H1 (cell line): ENCODE measurements around the gene CRTC3. TPM values are rescaled to one million over a fixed set of nuclear protein-coding genes. Genes with fewer than 3 reads are reported as not detected.

Experiments used
- CTCF ChIA-PET: fragments of 300-600 bp; sonication (Branson Sonifier 250); formaldehyde crosslinking; loops from one replicate; lab custom pipeline; 2021; ENCODE audit not compliant: partially characterized antibody; lab: Charles Lee
- POLR2A ChIA-PET: fragments of 300-600 bp; sonication (Branson Sonifier 250); formaldehyde crosslinking; loops from one replicate; lab custom pipeline; 2021; ENCODE audit warnings: inconsistent platforms; ENCODE audit not compliant: partially characterized antibody; lab: Charles Lee
- DNase-seq, 2 experiments: peaks; one replicate each; pipeline versions ENCODE4 v3.0.0 to v3.0.0-alpha.2; 2010 to 2022; ENCODE audit warnings: low spot score in 2 of 2, low read depth in 1 of 2, mixed read lengths in 1 of 2
- FAIRE-seq: peaks from 2 replicates; lab custom pipeline; 2011; peaks lifted over from hg19 to GRCh38; lab: Jason Lieb, UNC
- H2AFZ ChIP-seq: 2 replicates; pipeline ENCODE4 v1.8.1; 2012; ENCODE audit warnings: low read length, inconsistent platforms
- H2AK5ac ChIP-seq: 2 replicates; pipeline ENCODE4 v1.6.1; 2013; ENCODE audit warnings: low read depth, low read length
- H2BK120ac ChIP-seq: replicated peaks from 2 replicates; pipeline ENCODE3; 2013; ENCODE audit warnings: low read depth, low read length, inconsistent platforms
- H2BK12ac ChIP-seq: 2 replicates; pipeline ENCODE4 v1.6.1; 2013; ENCODE audit warnings: low read depth, low read length
- H2BK15ac ChIP-seq: 2 replicates; pipeline ENCODE4 v1.6.1; 2013; ENCODE audit warnings: low read length
- H2BK20ac ChIP-seq: 2 replicates; pipeline ENCODE4 v1.6.1; 2013; ENCODE audit warnings: low read length
- H2BK5ac ChIP-seq: 2 replicates; pipeline ENCODE4 v1.6.1; 2013; ENCODE audit warnings: low read depth, low read length
- H3K14ac ChIP-seq: 2 replicates; pipeline ENCODE4 v1.6.1; 2013; ENCODE audit warnings: inconsistent platforms; ENCODE audit not compliant: insufficient read length
- H3K18ac ChIP-seq: 2 replicates; pipeline ENCODE4 v1.6.1; 2013; ENCODE audit warnings: low read length; ENCODE audit errors: extremely low read depth
- H3K23ac ChIP-seq: 2 replicates; pipeline ENCODE4 v1.6.1; 2013; ENCODE audit warnings: inconsistent platforms; ENCODE audit not compliant: insufficient read length
- H3K23me2 ChIP-seq: 2 replicates; pipeline ENCODE4 v1.6.1; 2013; ENCODE audit warnings: low read depth, low read length
- H3K27ac ChIP-seq: 2 replicates; pipeline ENCODE4 v1.6.1; 2011; ENCODE audit warnings: low read depth, low read length, inconsistent platforms
- H3K27me3 ChIP-seq, 4 experiments: replicated peaks in 1 of 4; 1 replicate in 1 of 4; 2 replicates in 3 of 4; pipeline versions ENCODE4 v1.6.1 to v1.8.1; 2011 to 2013; ENCODE audit warnings: low read length in 3 of 4, mild to moderate bottlenecking in 3 of 4, inconsistent platforms in 2 of 4, mixed read lengths in 2 of 4, moderate library complexity in 1 of 4; ENCODE audit not compliant: control insufficient read depth in 3 of 4, insufficient read depth in 3 of 4; ENCODE audit errors: extremely low read depth in 1 of 4
- H3K36me3 ChIP-seq, 4 experiments: 2 replicates each; pipeline versions ENCODE4 v1.6.1 to v1.8.1; 2011 to 2013; ENCODE audit warnings: mild to moderate bottlenecking in 4 of 4, low read length in 3 of 4, moderate library complexity in 2 of 4, control low read depth in 1 of 4, inconsistent platforms in 1 of 4; ENCODE audit not compliant: insufficient read depth in 4 of 4, control insufficient read depth in 2 of 4
- H3K4ac ChIP-seq: replicated peaks from 2 replicates; pipeline ENCODE3; 2013; ENCODE audit warnings: low read length, low read depth, mixed read lengths, inconsistent platforms; ENCODE audit not compliant: insufficient read length
- H3K4me1 ChIP-seq, 4 experiments: replicated peaks in 1 of 4; 1 replicate in 1 of 4; 2 replicates in 3 of 4; pipeline versions ENCODE4 v1.6.1 to v1.8.1; 2011 to 2013; ENCODE audit warnings: low read length in 3 of 4, inconsistent platforms in 2 of 4, mixed read lengths in 1 of 4; ENCODE audit not compliant: insufficient read depth in 4 of 4, control insufficient read depth in 3 of 4
- H3K4me2 ChIP-seq, 2 experiments: 2 replicates each; pipeline versions ENCODE4 v1.6.1 to v1.8.1; 2011 to 2013; ENCODE audit warnings: low read depth in 2 of 2, low read length in 2 of 2, control low read depth in 1 of 2, inconsistent platforms in 1 of 2, mild to moderate bottlenecking in 1 of 2; ENCODE audit not compliant: insufficient read depth in 1 of 2
- H3K4me3 ChIP-seq, 4 experiments: fragments of 200-600, 300-600 bp in 1 of 4; sonication (generic), shearing (Covaris generic), sonication (Bioruptor Twin) in 1 of 4; 2 replicates each; pipeline versions ENCODE4 v1.5.1 to v1.8.1; 2011 to 2016; ENCODE audit warnings: low read length in 4 of 4, low read depth in 3 of 4, control low read depth in 2 of 4, inconsistent platforms in 2 of 4, mild to moderate bottlenecking in 2 of 4, mixed read lengths in 1 of 4, moderate library complexity in 1 of 4; ENCODE audit not compliant: insufficient read depth in 2 of 4; ENCODE audit errors: extremely low read depth in 1 of 4
- H3K56ac ChIP-seq: replicated peaks from 2 replicates; pipeline ENCODE3; 2013; ENCODE audit warnings: low read depth, mild to moderate bottlenecking, mixed read lengths, low read length, inconsistent platforms; ENCODE audit not compliant: insufficient read length
- H3K79me1 ChIP-seq: 2 replicates; pipeline ENCODE4 v1.6.1; 2013; ENCODE audit warnings: low read depth, low read length, control low read depth
- H3K79me2 ChIP-seq, 2 experiments: 2 replicates each; pipeline versions ENCODE4 v1.6.1 to v1.8.1; 2012 to 2013; ENCODE audit warnings: low read length in 2 of 2, mild to moderate bottlenecking in 2 of 2, inconsistent platforms in 1 of 2; ENCODE audit not compliant: insufficient read depth in 2 of 2, control insufficient read depth in 1 of 2
- H3K9ac ChIP-seq, 4 experiments: replicated peaks in 1 of 4; 1 replicate in 1 of 4; 2 replicates in 3 of 4; pipeline versions ENCODE4 v1.6.1 to v1.8.1; 2011 to 2013; ENCODE audit warnings: low read depth in 3 of 4, low read length in 3 of 4, control low read depth in 2 of 4, mild to moderate bottlenecking in 2 of 4, moderate library complexity in 2 of 4, inconsistent platforms in 1 of 4; ENCODE audit errors: extremely low read depth in 1 of 4
- H3K9me3 ChIP-seq, 2 experiments: 2 replicates each; pipeline versions ENCODE4 v1.6.1 to v1.8.1; 2012 to 2013; ENCODE audit warnings: mild to moderate bottlenecking in 2 of 2, moderate library complexity in 2 of 2, control low read depth in 1 of 2, inconsistent platforms in 1 of 2, low read depth in 1 of 2, low read length in 1 of 2, mixed read lengths in 1 of 2; ENCODE audit not compliant: insufficient read depth in 2 of 2
- H4K20me1 ChIP-seq, 2 experiments: replicated peaks in 1 of 2; 2 replicates each; pipeline versions ENCODE3 to v1.8.1; 2011 to 2013; ENCODE audit warnings: inconsistent platforms in 2 of 2, low read length in 2 of 2, mild to moderate bottlenecking in 1 of 2; ENCODE audit not compliant: insufficient read depth in 2 of 2, control insufficient read depth in 1 of 2
- H4K5ac ChIP-seq: 2 replicates; pipeline ENCODE4 v1.6.1; 2013; ENCODE audit warnings: low read length, low read depth, mixed read lengths, inconsistent platforms; ENCODE audit not compliant: insufficient read length
- H4K8ac ChIP-seq: 2 replicates; pipeline ENCODE4 v1.8.0; 2013; ENCODE audit warnings: mild to moderate bottlenecking, moderate library complexity, low read length, inconsistent platforms; ENCODE audit not compliant: insufficient read depth; ENCODE audit errors: extremely low read depth
- H4K91ac ChIP-seq: replicated peaks from 2 replicates; pipeline ENCODE3; 2013; ENCODE audit warnings: low read length, mixed read lengths, inconsistent platforms; ENCODE audit not compliant: insufficient read length
- CTCF ChIP-seq, 3 experiments: IDR thresholded peaks; 1 replicate in 2 of 3; 2 replicates in 1 of 3; pipeline versions ENCODE4 v1.5.1 to v1.6.1; 2011; ENCODE audit warnings: low read length in 3 of 3, mild to moderate bottlenecking in 3 of 3, inconsistent platforms in 2 of 3, low read depth in 1 of 3, moderate library complexity in 1 of 3; ENCODE audit not compliant: insufficient read depth in 1 of 3; ENCODE audit errors: control extremely low read depth in 1 of 3
- GABPA ChIP-seq: IDR thresholded peaks from 2 replicates; pipeline ENCODE4 v1.6.1; 2011; ENCODE audit warnings: mild to moderate bottlenecking, low read length, moderate library complexity, borderline replicate concordance; ENCODE audit not compliant: insufficient read depth
- RAD21 ChIP-seq, 2 experiments: IDR thresholded peaks in 1 of 2; conservative IDR thresholded peaks in 1 of 2; 2 replicates each; pipeline ENCODE4 v1.6.1; 2011; ENCODE audit warnings: low read depth in 2 of 2, low read length in 2 of 2, improper control_type of control experiment in 1 of 2, inconsistent platforms in 1 of 2, mild to moderate bottlenecking in 1 of 2, moderate library complexity in 1 of 2
- WGBS, 2 experiments: shearing (Covaris generic) in 1 of 2; methylation state at CpG; one replicate each; pipeline versions ENCODE4 v1.1.6 to v1.1.7; 2013 to 2015; ENCODE audit warnings: low lambda C conversion rate in 2 of 2, mixed read lengths in 2 of 2, inconsistent platforms in 1 of 2, low coverage in 1 of 2, missing lambda C conversion rate in 1 of 2; ENCODE audit not compliant: insufficient replicate concordance in 2 of 2, insufficient coverage in 1 of 2, insufficient read length in 1 of 2; ENCODE audit errors: extremely low coverage in 1 of 2, missing lambda C conversion rate in 1 of 2; 5-methylcytosine and 5-hydroxymethylcytosine counted together
- polyA plus RNA-seq, 7 experiments: library from polyadenylated mRNA; depleted of rRNA in 3 of 7; stranded (reverse) in 5 of 7; unstranded in 2 of 7; fragments of >200 nt in 5 of 7; fragments of 200-250 nt in 2 of 7; gene quantifications; 1 replicate in 5 of 7; 2 replicates in 1 of 7; 4 replicates in 1 of 7; pipeline versions ENCODE4 v1.2.1 to v1.2.3, GENCODE V29; 2011 to 2013; ENCODE audit warnings: missing spikeins in 2 of 7, mixed read lengths in 2 of 7
- total RNA-seq: library from RNA; stranded (reverse); fragmentation: NEBNext Ultra II Directional; extraction: Animal tissue kit (Norgen Biotek cat#: 25700); gene quantifications from 2 replicates; pipeline ENCODE4 v1.2.1, GENCODE V29; 2021
- TF ChIP-seq, protein P1 (sequence below): IDR thresholded peaks from 2 replicates; pipeline ENCODE4 v1.6.1; 2011; ENCODE audit warnings: low read length, improper control_type of control experiment

CRTC3 gene
- total and polyA plus RNA-seq, 2 of the 8 experiments (the other 6 are each of a cell fraction or from before 2014, with no cell fraction given): 5.0 to 5.3 TPM

DNA sequence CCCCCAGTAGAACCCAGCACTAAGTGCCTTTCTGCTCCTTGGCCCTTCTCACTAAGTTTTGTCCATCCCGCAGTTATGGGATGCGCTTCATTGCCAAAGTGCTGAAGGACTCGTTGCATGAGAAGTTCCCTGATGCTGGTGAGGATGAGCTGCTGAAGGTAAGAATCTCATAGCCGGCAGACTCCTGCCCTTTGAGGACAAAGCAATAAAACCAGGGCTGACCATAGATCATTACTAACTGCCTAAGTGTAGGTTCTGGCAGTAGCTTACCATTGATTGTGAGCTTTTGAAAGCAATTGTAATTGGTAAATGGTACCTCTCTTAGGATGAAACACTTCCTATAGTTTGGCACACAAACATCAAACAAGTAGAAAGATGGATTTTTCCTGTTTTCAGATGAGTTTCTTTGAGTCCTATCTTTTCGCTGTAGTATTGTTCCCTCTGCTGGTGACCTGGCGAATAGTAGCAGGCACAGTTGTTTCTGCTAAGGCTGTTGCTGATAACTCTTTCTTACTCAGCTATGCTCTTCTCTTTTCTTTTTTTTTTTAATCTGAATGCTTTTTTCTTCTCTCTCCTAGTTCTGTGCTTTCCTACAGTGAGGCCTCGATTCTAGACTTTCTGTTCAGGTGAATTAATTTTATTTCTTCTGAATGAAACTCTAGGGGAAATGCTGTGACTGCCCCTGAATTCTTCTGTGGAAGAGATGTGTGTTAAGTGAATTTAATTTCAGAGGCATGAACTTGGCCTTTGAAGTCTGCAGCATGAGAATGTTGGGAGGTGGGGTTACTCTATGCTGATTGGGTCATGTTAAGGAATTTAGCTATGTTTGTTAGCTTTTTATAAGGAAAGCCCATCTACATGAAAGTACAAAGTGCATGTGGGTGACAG is 47.4 kb upstream of the CRTC3 start:
- no peak overlapping the region for H4K8ac ChIP-seq
- no peak overlapping the region for H2BK20ac ChIP-seq
- FAIRE-seq: peak; percentile 66
- H3K4me2 ChIP-seq: no peak overlapping the region
- no peak overlapping the region for H4K91ac ChIP-seq
- H2AK5ac ChIP-seq: no peak overlapping the region
- H2AFZ ChIP-seq: no peak overlapping the region
- no peaks in the 10 kb centered on the region for H3K23me2 ChIP-seq
- no peak overlapping the region for H2BK120ac ChIP-seq
- H2BK15ac ChIP-seq: no peak overlapping the region
- no peak overlapping the region for H3K14ac ChIP-seq
- H3K79me1 ChIP-seq: no peaks in the 10 kb centered on the region
- no peak overlapping the region for H3K23ac ChIP-seq
- H3K27ac ChIP-seq: no peak overlapping the region
- H4K20me1 ChIP-seq: peaks cover 0 to 3% of the 10 kb centered on the region in 2 experiments
- no peak overlapping the region for H3K4ac ChIP-seq
- no peak overlapping the region for H3K18ac ChIP-seq
- no peaks in the 10 kb centered on the region for H3K9me3 ChIP-seq
- no peak overlapping the region for H3K56ac ChIP-seq
- CTCF ChIA-PET: interaction anchor here (0.6 to 9.5 kb wide), 67 partner anchors 7 to 605 kb away, joined by 3 to 175 read pairs (median 6); partner anchors contain the start of gene ZNF774
- H2BK5ac ChIP-seq: no peak overlapping the region
- H3K36me3 ChIP-seq: peaks cover 16 to 63% (median 40%) of the 10 kb centered on the region in 4 experiments
- H3K9ac ChIP-seq: no peak overlapping the region
- no peak overlapping the region for H3K4me3 ChIP-seq
- H3K4me1 ChIP-seq: no peaks in the 10 kb centered on the region
- H3K27me3 ChIP-seq: no peaks in the 10 kb centered on the region
- TF ChIP-seq GABPA (no peak), CTCF (IDR thresholded peaks at IDR 0.05; ENCODE audit: control extremely low read depth in 1 of 3, insufficient read depth in 1 of 3, low read depth in 1 of 3, low read length in 3 of 3) (peak in 2 of 3 experiments; percentile 75; a peak in 3 of 4 replicates), RAD21 (IDR thresholded peaks at IDR 0.05 in 1 of 2, conservative IDR thresholded peaks at IDR 0.05 in 1 of 2; ENCODE audit: low read depth in 2 of 2, low read length in 2 of 2) (peak; percentile 93)
- TF ChIP-seq, protein P1, sequence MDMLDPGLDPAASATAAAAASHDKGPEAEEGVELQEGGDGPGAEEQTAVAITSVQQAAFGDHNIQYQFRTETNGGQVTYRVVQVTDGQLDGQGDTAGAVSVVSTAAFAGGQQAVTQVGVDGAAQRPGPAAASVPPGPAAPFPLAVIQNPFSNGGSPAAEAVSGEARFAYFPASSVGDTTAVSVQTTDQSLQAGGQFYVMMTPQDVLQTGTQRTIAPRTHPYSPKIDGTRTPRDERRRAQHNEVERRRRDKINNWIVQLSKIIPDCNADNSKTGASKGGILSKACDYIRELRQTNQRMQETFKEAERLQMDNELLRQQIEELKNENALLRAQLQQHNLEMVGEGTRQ: 0 out of 2 replicates have a peak, but pooled peaks have one; percentile 9
- TF ChIP-seq, all 59 proteins: peak for 3
- no peak overlapping the region for H2BK12ac ChIP-seq
- peak in 1 of 2 experiments; percentile 55 for DNase-seq
- no peak overlapping the region for H4K5ac ChIP-seq
- no peaks in the 10 kb centered on the region for H3K79me2 ChIP-seq
- WGBS, 2 experiments: 84% methylated on average over 7 of the region's 7 CpGs; no CpG with 5 or more reads in 1 of the 2 experiments
- POLR2A ChIA-PET: interaction anchor here (0.6 to 1.1 kb wide), 3 partner anchors 43 to 162 kb away, joined by 3 to 4 read pairs (median 4); no protein-coding TSS in a partner anchor
